RWPE2 (cell line): ENCODE data around the gene REXO1.

Source experiments
- ATAC-seq: fragments of 200-7000 bp; cut with Tn5 transposase; 3 replicates; pipeline ENCODE4 v1.9.1; 2021; ENCODE audit warnings: low read depth
- DNase-seq: peaks from one replicate; pipeline ENCODE4 v3.0.0-alpha.2; 2020; ENCODE audit warnings: low spot score
- H3K27ac ChIP-seq: fragments of 450-650 bp; 2 replicates; pipeline ENCODE4 v1.5.1; 2017; ENCODE audit warnings: mild to moderate bottlenecking; ENCODE audit not compliant: poor library complexity, severe bottlenecking
- H3K27me3 ChIP-seq: fragments of 250-450 bp; sonication (Bioruptor Pico); 2 replicates; pipeline ENCODE4 v1.5.1; 2021; ENCODE audit warnings: mild to moderate bottlenecking, moderate library complexity; ENCODE audit not compliant: insufficient read depth, poor library complexity, severe bottlenecking
- H3K36me3 ChIP-seq: fragments of 250-450 bp; sonication (Bioruptor Pico); 2 replicates; pipeline ENCODE4 v1.5.1; 2020; ENCODE audit warnings: low read depth, mild to moderate bottlenecking, moderate library complexity
- H3K4me1 ChIP-seq: fragments of 250-450 bp; sonication (Bioruptor Pico); 2 replicates; pipeline ENCODE4 v1.5.1; 2021; ENCODE audit warnings: mild to moderate bottlenecking, moderate library complexity; ENCODE audit not compliant: insufficient read depth, poor library complexity, severe bottlenecking
- H3K4me3 ChIP-seq: fragments of 250-450 bp; sonication (Bioruptor Pico); 2 replicates; pipeline ENCODE4 v1.5.1; 2021; ENCODE audit warnings: mild to moderate bottlenecking, moderate library complexity; ENCODE audit not compliant: severe bottlenecking
- H3K9me3 ChIP-seq: fragments of 250-450 bp; sonication (Bioruptor Pico); 2 replicates; pipeline ENCODE4 v1.5.1; 2021; ENCODE audit warnings: mild to moderate bottlenecking, moderate library complexity; ENCODE audit not compliant: severe bottlenecking
- TF ChIP-seq, protein P1 (sequence below): fragments of 450-650 bp; IDR thresholded peaks from one replicate; pipeline ENCODE4 v1.5.1; 2017; ENCODE audit warnings: mild to moderate bottlenecking, moderate library complexity; ENCODE audit not compliant: poor library complexity, severe bottlenecking

Gene REXO1

DNA sequence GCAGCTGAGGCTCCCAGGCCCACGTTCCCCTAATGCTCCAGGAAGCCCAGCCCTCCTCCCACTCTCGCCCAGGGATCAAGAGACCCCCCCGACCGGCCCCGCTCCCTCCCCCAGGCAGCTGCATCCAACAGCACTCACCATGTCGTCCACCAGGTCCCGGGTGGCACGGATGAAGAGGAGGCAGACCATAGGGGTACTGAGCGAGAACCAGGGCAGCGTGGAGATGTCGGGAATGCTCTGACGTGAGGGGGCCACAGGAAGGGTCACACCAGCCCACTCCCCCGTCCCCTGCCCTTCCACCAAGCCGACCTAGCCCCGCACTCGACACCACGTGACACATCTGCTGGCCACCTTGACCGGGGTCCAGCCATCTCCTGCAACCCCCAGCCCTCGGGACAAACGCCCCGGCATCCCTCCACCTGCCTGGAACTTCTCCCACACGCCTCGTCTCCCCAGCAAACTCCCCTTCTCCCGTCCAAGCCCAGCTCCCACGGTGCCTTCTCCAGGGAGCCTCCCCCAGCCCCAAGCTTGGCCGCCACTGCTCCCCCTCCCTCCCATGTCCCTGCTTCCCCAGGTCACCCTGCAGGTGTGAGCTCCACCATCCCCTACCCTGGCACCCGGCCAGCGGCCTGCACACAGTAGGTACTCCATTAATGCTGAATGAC, 41.1 kb downstream of the REXO1 start:
- H3K27me3 ChIP-seq, result no peaks in the 10 kb centered on the region
- no peak for DNase-seq
- no peaks in the 10 kb centered on the region for H3K36me3 ChIP-seq
- ATAC-seq, result no peak
- H3K9me3 ChIP-seq, result no peaks in the 10 kb centered on the region
- peaks cover 5% of the 10 kb centered on the region for H3K4me1 ChIP-seq
- H3K4me3 ChIP-seq, result no peak overlapping the region
- TF ChIP-seq, protein P1, sequence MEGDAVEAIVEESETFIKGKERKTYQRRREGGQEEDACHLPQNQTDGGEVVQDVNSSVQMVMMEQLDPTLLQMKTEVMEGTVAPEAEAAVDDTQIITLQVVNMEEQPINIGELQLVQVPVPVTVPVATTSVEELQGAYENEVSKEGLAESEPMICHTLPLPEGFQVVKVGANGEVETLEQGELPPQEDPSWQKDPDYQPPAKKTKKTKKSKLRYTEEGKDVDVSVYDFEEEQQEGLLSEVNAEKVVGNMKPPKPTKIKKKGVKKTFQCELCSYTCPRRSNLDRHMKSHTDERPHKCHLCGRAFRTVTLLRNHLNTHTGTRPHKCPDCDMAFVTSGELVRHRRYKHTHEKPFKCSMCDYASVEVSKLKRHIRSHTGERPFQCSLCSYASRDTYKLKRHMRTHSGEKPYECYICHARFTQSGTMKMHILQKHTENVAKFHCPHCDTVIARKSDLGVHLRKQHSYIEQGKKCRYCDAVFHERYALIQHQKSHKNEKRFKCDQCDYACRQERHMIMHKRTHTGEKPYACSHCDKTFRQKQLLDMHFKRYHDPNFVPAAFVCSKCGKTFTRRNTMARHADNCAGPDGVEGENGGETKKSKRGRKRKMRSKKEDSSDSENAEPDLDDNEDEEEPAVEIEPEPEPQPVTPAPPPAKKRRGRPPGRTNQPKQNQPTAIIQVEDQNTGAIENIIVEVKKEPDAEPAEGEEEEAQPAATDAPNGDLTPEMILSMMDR, result no peak
- no peak overlapping the region for H3K27ac ChIP-seq

DNA sequence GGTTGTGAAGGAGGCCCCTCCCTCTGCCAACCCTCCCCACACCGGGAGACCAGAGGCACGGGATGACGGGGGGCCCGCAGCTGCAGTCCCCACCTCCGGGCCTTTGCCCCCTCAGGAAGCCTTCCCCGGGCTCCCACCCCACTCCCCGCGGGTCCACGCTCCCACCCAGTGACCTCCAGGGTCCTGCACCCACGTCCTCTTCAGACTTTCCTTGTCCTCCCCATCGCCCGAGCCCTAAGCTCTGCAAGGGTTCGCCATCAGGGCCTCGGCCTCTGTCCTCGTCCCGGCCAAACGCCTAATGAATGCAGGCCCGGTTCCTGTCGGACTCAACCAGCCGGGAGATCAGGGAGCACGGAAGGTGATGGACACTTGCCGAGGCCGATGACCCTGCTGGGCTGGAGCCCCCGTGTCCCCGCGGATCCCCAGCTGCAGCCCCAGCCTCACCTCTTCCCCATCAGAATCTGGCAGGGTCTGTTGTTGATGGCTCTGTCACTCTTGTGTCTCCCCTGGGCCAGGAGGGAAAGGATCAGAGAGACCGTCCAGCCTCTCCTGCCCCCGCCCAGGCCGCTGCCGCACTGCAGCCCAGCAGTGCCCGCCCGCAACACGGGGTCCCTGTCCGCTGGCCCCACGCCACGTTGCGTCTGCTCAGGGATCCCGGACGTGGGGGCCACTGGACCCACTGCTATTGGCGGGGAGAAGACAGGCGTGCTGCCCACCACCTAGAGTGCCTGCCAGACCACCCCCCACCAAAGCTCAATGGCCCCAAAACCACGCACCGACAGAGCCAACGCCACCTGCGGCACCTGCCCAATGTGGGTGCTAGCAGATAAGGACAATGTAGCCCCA, 41.9 kb downstream of the REXO1 start:
- ATAC-seq (no peak), DNase-seq (no peak)
- peaks cover under 1% of the 10 kb centered on the region for H3K4me1 ChIP-seq
- H3K27ac ChIP-seq, result no peak overlapping the region
- TF ChIP-seq, protein P1, result no peak
- no peaks in the 10 kb centered on the region for H3K27me3 ChIP-seq
- no peaks in the 10 kb centered on the region for H3K9me3 ChIP-seq
- H3K4me3 ChIP-seq, result no peak overlapping the region
- H3K36me3 ChIP-seq, result no peaks in the 10 kb centered on the region

DNA sequence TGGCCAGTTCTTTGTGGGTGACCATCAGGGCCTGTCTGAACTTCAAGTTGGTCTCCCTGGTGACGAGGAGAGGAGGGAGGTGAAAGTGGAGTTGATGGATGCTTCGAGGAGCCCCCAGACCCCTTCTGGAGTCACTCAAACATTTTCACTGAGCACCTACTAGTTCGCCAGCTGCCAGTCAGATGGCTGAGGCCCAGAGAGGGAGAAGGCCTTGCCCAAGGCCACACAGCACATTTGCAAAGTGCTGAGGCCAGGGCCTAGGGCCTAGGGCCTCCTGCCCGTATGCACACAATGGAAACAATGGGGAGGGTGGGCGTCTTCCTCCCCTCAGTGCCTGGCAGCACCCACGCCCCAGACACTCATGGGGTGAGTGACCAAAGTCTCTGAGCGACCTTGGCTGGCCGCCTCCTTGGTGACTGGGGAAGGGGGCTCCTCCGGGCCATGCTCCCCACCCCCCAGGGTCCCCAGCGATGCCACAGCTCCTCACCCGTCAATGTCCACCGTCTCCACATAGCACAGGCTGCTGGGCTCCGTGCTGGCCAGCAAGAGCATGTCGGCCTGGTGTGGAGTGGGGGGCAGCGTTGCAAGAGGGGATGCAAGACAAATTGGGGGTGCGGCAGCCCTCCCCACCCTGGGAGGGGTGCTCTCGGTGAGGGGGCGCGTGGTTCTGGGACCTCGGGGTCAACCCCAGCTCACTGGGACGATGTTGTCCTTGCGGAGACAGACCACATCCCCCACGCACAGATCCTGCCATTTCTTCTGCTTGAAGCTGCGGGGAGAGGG, 42.7 kb downstream of the REXO1 start:
- no peak for DNase-seq

DNA sequence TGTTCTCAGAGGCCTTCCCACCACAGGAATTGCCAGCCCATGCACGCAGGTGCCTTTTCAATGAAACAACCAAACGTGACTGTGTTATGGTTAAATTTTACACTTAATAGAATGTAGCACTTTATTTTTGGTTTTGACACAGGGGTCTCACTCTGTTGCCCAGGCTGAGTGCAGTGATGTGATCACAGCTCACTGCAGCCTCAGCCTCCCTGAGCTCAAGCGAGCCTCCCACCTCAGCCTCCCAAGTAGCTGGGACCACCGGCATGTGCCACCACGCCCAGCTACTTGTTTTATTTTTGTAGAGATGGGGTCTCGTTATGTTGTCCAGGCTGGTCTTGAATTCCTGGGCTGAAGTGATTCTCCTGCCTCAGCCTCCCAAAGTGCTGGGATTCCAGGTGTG, 43.4 kb downstream of the REXO1 start:
- Histone ChIP-seq H3K4me1 (no peaks in the 10 kb centered on the region), H3K36me3 (no peaks in the 10 kb centered on the region)

More for the DNA sequence above, 42.7 kb downstream of the REXO1 start:
- ATAC-seq, result no peak
- Histone ChIP-seq H3K36me3 (no peaks in the 10 kb centered on the region), H3K9me3 (no peaks in the 10 kb centered on the region), H3K27me3 (no peaks in the 10 kb centered on the region), H3K4me1 (no peaks in the 10 kb centered on the region), H3K27ac (no peak overlapping the region), H3K4me3 (no peak overlapping the region)
- TF ChIP-seq, protein P1, result no peak

More for the DNA sequence above, 43.4 kb downstream of the REXO1 start:
- Histone ChIP-seq H3K27me3 (no peaks in the 10 kb centered on the region), H3K4me3 (no peak overlapping the region), H3K27ac (no peak overlapping the region), H3K9me3 (no peaks in the 10 kb centered on the region)
- TF ChIP-seq, protein P1, result no peak
- ATAC-seq (no peak), DNase-seq (no peak)
